GM12892 (cell line): ENCODE measurements around the gene PEX5.
A peak's percentile ranks its signal among the peaks of the same experiment; 100 is the strongest.
"Not testable (repeated sequence)": the region's sequence is repeated elsewhere in the genome, so short reads cannot be mapped to it uniquely, and the experiment has no call there.

Experiments
- DNase-seq: peaks from one replicate; pipeline ENCODE4 v3.0.0; 2011; ENCODE audit not compliant: insufficient read length
- FAIRE-seq: peaks from 2 replicates; lab custom pipeline; 2011; peaks lifted over from hg19 to GRCh38; lab: Jason Lieb, UNC
- POLR2A ChIP-seq: IDR thresholded peaks from 2 replicates; pipeline ENCODE4 v1.6.1; 2011; ENCODE audit warnings: low read depth, low read length, control low read depth
- POLR2AphosphoS5 ChIP-seq: IDR thresholded peaks from 2 replicates; pipeline ENCODE4 v1.6.1; 2011; ENCODE audit warnings: low read depth, low read length, control low read depth
- TAF1 ChIP-seq: IDR thresholded peaks from 2 replicates; pipeline ENCODE4 v1.6.1; 2011; ENCODE audit warnings: low read depth, mild to moderate bottlenecking, control low read depth, low read length, borderline replicate concordance

Gene PEX5

DNA sequence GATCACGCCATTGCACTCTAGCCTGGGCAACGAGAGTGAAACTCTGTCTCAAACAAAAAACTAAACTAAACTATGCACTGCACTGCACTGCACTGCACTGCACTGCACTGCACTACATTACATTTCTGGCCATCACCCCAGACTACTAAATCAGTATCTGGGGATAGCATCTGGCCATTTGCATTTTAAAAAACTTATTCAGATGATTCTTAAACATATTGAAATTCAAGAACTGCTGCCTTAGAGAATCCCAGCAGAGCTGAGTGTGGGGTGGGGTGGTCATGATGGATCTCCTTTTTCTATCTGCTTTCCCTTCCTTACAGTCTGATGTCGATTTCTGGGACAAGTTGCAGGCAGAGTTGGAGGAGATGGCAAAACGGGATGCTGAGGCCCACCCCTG is 13.6 kb downstream of the PEX5 start:
- DNase-seq (no peak), FAIRE-seq (no peak)
- TF ChIP-seq TAF1 (no peak), POLR2AphosphoS5 (no peak), POLR2A (no peak)

GRCh38 chr12:7205091-7205490 is 15.6 kb downstream of the PEX5 start:
- no peak for TF ChIP-seq POLR2AphosphoS5
- TF ChIP-seq TAF1, result no peak
- TF ChIP-seq POLR2A, result no peak
- peak; percentile 5 for FAIRE-seq

GRCh38 chr12:7206691-7207090 is 17.2 kb downstream of the PEX5 start:
- FAIRE-seq, result no peak
- TF ChIP-seq POLR2A (no peak), TAF1 (no peak), POLR2AphosphoS5 (no peak)
- DNase-seq, result no peak

More at GRCh38 chr12:7205091-7205490, 15.6 kb downstream of the PEX5 start:
- no peak for DNase-seq

DNA sequence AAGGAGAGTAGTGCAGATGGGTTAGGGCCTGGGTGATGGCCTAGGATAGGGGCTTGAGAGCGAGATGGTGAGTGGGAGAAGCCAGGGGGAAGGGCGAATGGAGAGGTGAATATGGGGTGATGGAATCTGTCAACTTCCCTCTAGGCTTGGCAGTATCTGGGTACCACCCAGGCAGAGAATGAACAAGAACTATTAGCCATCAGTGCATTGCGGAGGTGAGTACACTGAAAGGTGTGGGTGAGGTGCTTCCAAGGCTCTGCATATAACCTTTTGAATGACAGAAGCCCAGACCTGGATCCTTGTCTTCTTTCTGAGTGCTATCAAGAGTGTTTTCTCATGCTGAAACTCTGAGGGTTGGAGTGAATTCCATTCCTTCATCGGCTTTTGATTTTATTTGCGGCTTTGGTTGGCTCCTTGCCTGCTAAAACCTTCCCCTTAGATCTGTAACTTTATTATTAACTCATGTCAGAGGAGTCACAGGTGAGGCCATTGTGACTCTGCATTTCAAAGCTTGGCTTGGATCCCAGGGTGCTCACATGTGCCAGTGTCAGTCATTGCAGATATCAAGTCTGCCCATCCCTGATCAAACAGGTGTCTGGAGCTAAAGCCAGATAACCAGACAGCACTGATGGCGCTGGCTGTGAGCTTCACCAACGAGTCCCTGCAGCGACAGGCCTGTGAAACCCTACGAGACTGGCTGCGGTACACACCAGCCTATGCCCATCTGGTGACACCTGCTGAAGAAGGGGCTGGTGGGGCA is 18.6 kb downstream of the PEX5 start:
- no peak for FAIRE-seq
- no peak for TF ChIP-seq POLR2A
- no peak for TF ChIP-seq POLR2AphosphoS5
- TF ChIP-seq TAF1, result no peak
- DNase-seq, result no peak

GRCh38 chr12:7209958-7210357 is 20.5 kb downstream of the PEX5 start:
- TF ChIP-seq POLR2A, result no peak
- no peak for TF ChIP-seq POLR2AphosphoS5
- no peak for TF ChIP-seq TAF1
- no peak for DNase-seq
- no peak for FAIRE-seq

- no peak for DNase-seq
- no peak for TF ChIP-seq POLR2A
- no peak for TF ChIP-seq TAF1
- TF ChIP-seq POLR2AphosphoS5, result no peak
- no peak for FAIRE-seq
These were observed 21.2 kb downstream of the PEX5 start for GRCh38 chr12:7210642-7211151.

DNA sequence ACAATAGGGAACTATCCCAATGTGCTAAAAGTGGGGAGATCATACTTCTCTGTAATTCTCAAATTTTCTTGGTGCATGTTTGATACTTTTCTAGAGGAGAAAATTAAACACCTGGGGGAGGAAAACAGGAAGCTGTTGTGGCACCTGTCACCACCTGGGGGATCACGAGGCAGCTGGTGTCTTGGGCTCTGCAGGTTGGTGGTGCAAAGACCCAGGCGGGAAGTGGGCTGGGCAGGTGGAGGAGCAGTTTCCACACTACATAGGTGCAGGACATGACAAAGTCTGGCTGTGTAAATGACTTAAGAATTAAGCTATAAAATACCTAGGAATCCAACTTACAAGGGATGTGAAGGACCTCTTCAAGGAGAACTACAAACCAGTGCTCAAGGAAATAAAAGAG is 23.2 kb downstream of the PEX5 start:
- TF ChIP-seq TAF1 (no peak), POLR2AphosphoS5 (no peak), POLR2A (no peak)
- FAIRE-seq, result no peak
- no peak for DNase-seq

DNA sequence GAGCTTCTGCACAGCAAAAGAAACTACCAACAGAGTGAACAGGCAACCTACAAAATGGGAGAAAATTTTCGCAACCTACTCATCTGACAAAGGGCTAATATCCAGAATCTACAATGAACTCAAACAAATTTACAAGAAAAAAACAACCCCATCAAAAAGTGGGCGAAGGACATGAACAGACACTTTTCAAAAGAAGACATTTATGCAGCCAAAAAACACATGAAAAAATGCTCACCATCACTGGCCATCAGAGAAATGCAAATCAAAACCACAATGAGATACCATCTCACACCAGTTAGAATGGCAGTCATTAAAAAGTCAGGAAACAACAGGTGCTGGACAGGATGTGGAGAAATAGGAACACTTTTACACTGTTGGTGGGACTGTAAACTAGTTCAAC is 24.3 kb downstream of the PEX5 start:
- DNase-seq, FAIRE-seq: not testable (repeated sequence)

GRCh38 chr12:7217475-7218069 is 28.1 kb downstream of the PEX5 start:
- no peak for FAIRE-seq
- no peak for TF ChIP-seq TAF1
- no peak for TF ChIP-seq POLR2A
- no peak for TF ChIP-seq POLR2AphosphoS5
- no peak for DNase-seq

GRCh38 chr12:7219599-7220243 is 30.2 kb downstream of the PEX5 start:
- DNase-seq (no peak), FAIRE-seq (peak; percentile 72)
- TF ChIP-seq POLR2AphosphoS5 (no peak), TAF1 (no peak), POLR2A (no peak)

DNA sequence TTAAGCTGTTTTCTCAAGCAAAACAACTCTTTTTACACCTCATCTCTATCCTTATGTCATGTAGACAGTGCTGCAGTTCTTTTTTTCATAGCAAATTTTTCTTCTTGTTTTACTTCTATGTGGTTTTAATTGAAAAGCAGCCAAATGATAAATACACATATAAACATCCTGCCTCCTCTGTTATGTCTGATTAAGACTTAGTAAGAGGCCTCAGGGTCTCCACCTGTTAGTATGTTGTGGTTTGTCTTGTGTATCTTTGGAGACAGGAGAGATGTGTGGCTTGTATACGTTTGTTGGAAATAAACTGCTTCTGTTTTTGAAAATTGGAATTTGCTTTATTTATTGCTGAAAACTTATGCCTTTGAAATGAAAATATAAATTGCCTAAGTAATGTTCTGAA is 32.0 kb downstream of the PEX5 start:
- DNase-seq (no peak), FAIRE-seq (no peak)
- TF ChIP-seq TAF1 (no peak), POLR2AphosphoS5 (no peak), POLR2A (no peak)
